Mesenchymal stem cell (in vitro differentiated cells and primary cell): ENCODE data around the gene OR2F1.

ENCODE experiments used
- DNase-seq: peaks from one replicate; pipeline ENCODE4 v3.0.0-alpha.2; 2013
- H2AFZ ChIP-seq: one replicate; pipeline ENCODE4 v1.6.1; 2013; ENCODE audit warnings: low read depth, mild to moderate bottlenecking, control low read depth, inconsistent platforms, low read length, moderate library complexity
- H2AK5ac ChIP-seq: 2 replicates; pipeline ENCODE4 v1.6.1; 2013; ENCODE audit warnings: low read length, moderate library complexity, mild to moderate bottlenecking, inconsistent platforms; ENCODE audit not compliant: severe bottlenecking
- H2BK120ac ChIP-seq: one replicate; pipeline ENCODE4 v1.6.1; 2013; ENCODE audit warnings: low read depth, mild to moderate bottlenecking, inconsistent platforms, low read length, moderate library complexity
- H2BK12ac ChIP-seq, 2 experiments: one replicate each; pipeline ENCODE4 v1.6.1; 2013; ENCODE audit warnings: inconsistent platforms in 2 of 2, low read length in 2 of 2, mild to moderate bottlenecking in 2 of 2, moderate library complexity in 2 of 2, control low read depth in 1 of 2
- H2BK15ac ChIP-seq: one replicate; pipeline ENCODE4 v1.6.1; 2013; ENCODE audit warnings: mild to moderate bottlenecking, low read depth, inconsistent platforms; ENCODE audit not compliant: poor library complexity, severe bottlenecking
- H2BK5ac ChIP-seq: 2 replicates; pipeline ENCODE4 v1.6.1; 2013; ENCODE audit warnings: low read depth, mild to moderate bottlenecking, low read length, control low read depth, inconsistent platforms; ENCODE audit not compliant: poor library complexity, severe bottlenecking
- H3K14ac ChIP-seq, 2 experiments: one replicate each; pipeline ENCODE4 v1.6.1; 2013; ENCODE audit warnings: inconsistent platforms in 2 of 2, low read length in 2 of 2, control low read depth in 1 of 2, mild to moderate bottlenecking in 1 of 2, moderate library complexity in 1 of 2
- H3K18ac ChIP-seq, 2 experiments: one replicate each; pipeline ENCODE4 v1.6.1; 2013; ENCODE audit warnings: inconsistent platforms in 2 of 2, low read length in 2 of 2, control low read depth in 1 of 2, low read depth in 1 of 2, mild to moderate bottlenecking in 1 of 2
- H3K23ac ChIP-seq, 2 experiments: one replicate each; pipeline ENCODE4 v1.6.1; 2013; ENCODE audit warnings: inconsistent platforms in 2 of 2, low read length in 2 of 2, mild to moderate bottlenecking in 2 of 2, moderate library complexity in 2 of 2, control low read depth in 1 of 2
- H3K27ac ChIP-seq: 2 replicates; pipeline ENCODE4 v1.5.1; 2013; ENCODE audit warnings: mild to moderate bottlenecking, moderate library complexity, low read length, control low read depth, inconsistent platforms; ENCODE audit not compliant: poor library complexity, severe bottlenecking
- H3K27me3 ChIP-seq, 2 experiments: 2 replicates each; pipeline versions ENCODE4 v1.6.1 to v1.7.0; 2013; ENCODE audit warnings: low read length in 2 of 2, mild to moderate bottlenecking in 2 of 2, moderate library complexity in 2 of 2, control low read depth in 1 of 2, inconsistent platforms in 1 of 2; ENCODE audit not compliant: control insufficient read depth in 1 of 2, insufficient read depth in 1 of 2
- H3K36me3 ChIP-seq, 2 experiments: 2 replicates each; pipeline versions ENCODE4 v1.6.1 to v1.7.0; 2013; ENCODE audit warnings: low read length in 2 of 2, control low read depth in 1 of 2, inconsistent platforms in 1 of 2, low read depth in 1 of 2, mild to moderate bottlenecking in 1 of 2; ENCODE audit not compliant: insufficient read depth in 2 of 2, control insufficient read depth in 1 of 2
- H3K4ac ChIP-seq, 2 experiments: one replicate each; pipeline ENCODE4 v1.6.1; 2013; ENCODE audit warnings: inconsistent platforms in 2 of 2, low read length in 2 of 2, mild to moderate bottlenecking in 2 of 2, moderate library complexity in 2 of 2, control low read depth in 1 of 2, low read depth in 1 of 2
- H3K4me1 ChIP-seq: 2 replicates; pipeline ENCODE4 v1.6.1; 2013; ENCODE audit warnings: low read depth, low read length, control low read depth; ENCODE audit not compliant: control insufficient read depth, insufficient read depth
- H3K4me2 ChIP-seq: 2 replicates; pipeline ENCODE4 v1.6.1; 2013; ENCODE audit warnings: low read length, mild to moderate bottlenecking, inconsistent platforms; ENCODE audit not compliant: poor library complexity, severe bottlenecking
- H3K4me3 ChIP-seq, 2 experiments: 2 replicates each; pipeline versions ENCODE4 v1.5.1 to v1.7.0; 2013; ENCODE audit warnings: low read length in 2 of 2, mild to moderate bottlenecking in 2 of 2, control low read depth in 1 of 2, low read depth in 1 of 2; ENCODE audit not compliant: insufficient read depth in 1 of 2
- H3K79me1 ChIP-seq: replicated peaks from 2 replicates; pipeline ENCODE4 v1.6.1; 2013; ENCODE audit warnings: mild to moderate bottlenecking, control low read depth, low read length, inconsistent platforms; ENCODE audit not compliant: poor library complexity, severe bottlenecking
- H3K9ac ChIP-seq: 2 replicates; pipeline ENCODE4 v1.7.0; 2013; ENCODE audit warnings: mild to moderate bottlenecking, low read length, moderate library complexity
- H3K9me3 ChIP-seq: 2 replicates; pipeline ENCODE4 v1.7.0; 2013; ENCODE audit warnings: mild to moderate bottlenecking, low read length; ENCODE audit not compliant: control insufficient read depth
- H4K8ac ChIP-seq: one replicate; pipeline ENCODE4 v1.6.1; 2013; ENCODE audit warnings: inconsistent platforms, mild to moderate bottlenecking, low read length, moderate library complexity
- H4K91ac ChIP-seq: one replicate; pipeline ENCODE4 v1.6.1; 2013; ENCODE audit warnings: mild to moderate bottlenecking, low read length, inconsistent platforms
- WGBS: methylation state at CpG from one replicate; pipeline ENCODE4 v1.1.7; 2013; ENCODE audit warnings: mixed read lengths; 5-methylcytosine and 5-hydroxymethylcytosine counted together

The OR2F1 gene

GRCh38 chr7:143908120-143908519 is 46.5 kb upstream of the OR2F1 start:
- H2AK5ac ChIP-seq: no peak overlapping the region
- no peak overlapping the region for H3K4me3 ChIP-seq
- DNase-seq: no peak
- H3K14ac ChIP-seq: no peak overlapping the region
- no peak overlapping the region for H2AFZ ChIP-seq
- WGBS: 100% methylated on average over 2 of the region's 5 CpGs
- no peak overlapping the region for H4K8ac ChIP-seq
- no peak overlapping the region for H3K18ac ChIP-seq
- no peaks in the 10 kb centered on the region for H3K79me1 ChIP-seq
- no peaks in the 10 kb centered on the region for H3K9me3 ChIP-seq
- H2BK12ac ChIP-seq: no peak overlapping the region
- no peaks in the 10 kb centered on the region for H3K27me3 ChIP-seq
- H3K4me2 ChIP-seq: no peak overlapping the region
- H2BK15ac ChIP-seq: no peak overlapping the region
- no peak overlapping the region for H3K9ac ChIP-seq
- H3K4me1 ChIP-seq: no peaks in the 10 kb centered on the region
- no peak overlapping the region for H3K27ac ChIP-seq
- H3K23ac ChIP-seq: no peak overlapping the region
- no peak overlapping the region for H4K91ac ChIP-seq
- no peak overlapping the region for H2BK5ac ChIP-seq
- no peaks in the 10 kb centered on the region for H3K36me3 ChIP-seq
- no peak overlapping the region for H3K4ac ChIP-seq
- no peak overlapping the region for H2BK120ac ChIP-seq

- Histone ChIP-seq H3K36me3 (no peaks in the 10 kb centered on the region), H4K8ac (no peak overlapping the region), H2BK120ac (no peak overlapping the region), H3K23ac (no peak overlapping the region), H3K9me3 (no peaks in the 10 kb centered on the region), H3K4me3 (peak overlapping the region in 1 of 2 experiments; percentile 35), H2BK15ac (no peak overlapping the region), H2AFZ (no peak overlapping the region), H2BK5ac (no peak overlapping the region), H2AK5ac (no peak overlapping the region), H4K91ac (no peak overlapping the region), H3K4ac (no peak overlapping the region), H3K27me3 (no peaks in the 10 kb centered on the region), H3K4me2 (no peak overlapping the region), H3K27ac (no peak overlapping the region), H3K4me1 (no peaks in the 10 kb centered on the region), H2BK12ac (no peak overlapping the region), H3K14ac (no peak overlapping the region), H3K9ac (peak overlapping the region; percentile 41), H3K79me1 (no peaks in the 10 kb centered on the region), H3K18ac (no peak overlapping the region)
- no peak for DNase-seq
- 92% methylated on average over 3 of the region's 3 CpGs for WGBS
These were observed 44.8 kb upstream of the OR2F1 start for GRCh38 chr7:143909863-143910262.

DNA sequence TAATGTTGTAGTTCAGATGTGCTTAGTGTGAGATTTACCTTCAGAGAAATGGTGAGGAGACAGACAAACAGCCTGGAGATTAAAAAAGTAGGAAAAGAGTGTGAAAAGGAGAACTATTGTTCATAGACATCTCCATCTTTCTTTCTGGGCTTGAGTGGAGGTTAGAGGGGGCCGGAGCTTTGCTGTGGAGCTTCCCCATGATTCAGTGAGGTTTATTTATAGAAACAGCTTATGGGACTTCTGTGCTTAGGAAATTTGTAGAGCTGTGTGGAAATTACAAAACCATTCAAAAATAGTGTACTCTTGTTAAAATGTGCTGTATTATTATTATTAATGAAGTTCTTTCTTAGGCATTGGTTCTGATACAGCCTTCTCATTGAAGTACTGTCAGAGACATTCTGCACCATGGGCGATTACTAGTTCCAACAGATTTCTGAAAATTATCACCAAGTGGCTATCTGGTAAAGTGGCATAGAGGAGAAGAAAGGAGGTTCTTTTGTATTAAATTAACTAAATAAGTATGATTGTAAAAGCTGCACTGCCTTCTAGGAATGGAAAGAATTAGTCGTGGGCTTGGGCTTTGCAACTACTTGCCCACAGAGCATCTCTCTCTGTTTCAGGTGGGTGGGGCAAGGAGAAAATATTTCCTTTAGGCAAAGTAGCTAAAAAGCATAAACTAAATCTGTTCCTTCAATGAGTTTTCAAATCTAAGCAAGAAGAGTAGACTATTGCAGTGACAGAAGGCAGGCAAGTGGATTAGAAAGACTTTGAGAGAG is 44.0 kb upstream of the OR2F1 start:
- H3K27me3 ChIP-seq: no peaks in the 10 kb centered on the region
- H2BK15ac ChIP-seq: no peak overlapping the region
- H2BK12ac ChIP-seq: no peak overlapping the region
- H3K36me3 ChIP-seq: no peaks in the 10 kb centered on the region
- H4K8ac ChIP-seq: no peak overlapping the region
- H3K4me1 ChIP-seq: no peaks in the 10 kb centered on the region
- H3K18ac ChIP-seq: no peak overlapping the region
- no peak overlapping the region for H3K27ac ChIP-seq
- DNase-seq: peak; percentile 49
- H3K4ac ChIP-seq: no peak overlapping the region
- peak overlapping the region in 1 of 2 experiments; percentile 35 for H3K4me3 ChIP-seq
- no peak overlapping the region for H4K91ac ChIP-seq
- peak overlapping the region; percentile 41 for H3K9ac ChIP-seq
- no peak overlapping the region for H3K4me2 ChIP-seq
- H3K9me3 ChIP-seq: no peaks in the 10 kb centered on the region
- no peaks in the 10 kb centered on the region for H3K79me1 ChIP-seq
- H2BK120ac ChIP-seq: no peak overlapping the region
- no peak overlapping the region for H3K23ac ChIP-seq
- no peak overlapping the region for H2AFZ ChIP-seq
- 88% methylated on average over 3 of the region's 3 CpGs for WGBS
- no peak overlapping the region for H3K14ac ChIP-seq
- no peak overlapping the region for H2BK5ac ChIP-seq
- H2AK5ac ChIP-seq: no peak overlapping the region

GRCh38 chr7:143913945-143914615 is 40.6 kb upstream of the OR2F1 start:
- Histone ChIP-seq H2AK5ac (no peak overlapping the region), H3K4me1 (no peaks in the 10 kb centered on the region), H3K4me2 (no peak overlapping the region), H2BK120ac (no peak overlapping the region), H3K14ac (no peak overlapping the region), H2BK15ac (no peak overlapping the region), H2AFZ (no peak overlapping the region), H4K91ac (no peak overlapping the region), H3K23ac (no peak overlapping the region), H3K4me3 (no peak overlapping the region), H3K9me3 (no peaks in the 10 kb centered on the region), H3K9ac (no peak overlapping the region), H2BK12ac (no peak overlapping the region), H3K27me3 (no peaks in the 10 kb centered on the region), H4K8ac (no peak overlapping the region), H3K36me3 (no peaks in the 10 kb centered on the region), H3K18ac (no peak overlapping the region), H3K79me1 (no peaks in the 10 kb centered on the region), H3K27ac (no peak overlapping the region), H2BK5ac (no peak overlapping the region), H3K4ac (no peak overlapping the region)
- no peak for DNase-seq
- WGBS: 89% methylated on average over 2 of the region's 3 CpGs
